Activated CD8-positive, alpha-beta T cell treated with anti-CD3 and anti-CD28 coated beads for 36 hours (primary cell): Measurements from ENCODE around the gene PLA1A. TPM values are rescaled to one million over a fixed set of nuclear protein-coding genes. Genes with fewer than 3 reads are reported as not detected.
A peak's percentile ranks its signal among the peaks of the same experiment; 100 is the strongest.

Source experiments
- ATAC-seq: fragments of 200-7000 bp; cut with Tn5 transposase; one replicate; pipeline ENCODE4 v1.10.0; 2021; ENCODE audit warnings: mild to moderate bottlenecking, moderate library complexity
- CTCF ChIA-PET: fragments of 350-600 bp; sonication (Branson Sonifier 250); formaldehyde crosslinking; loops from one replicate; lab custom pipeline; 2021; ENCODE audit warnings: antibody characterized with exemption; lab: Charles Lee
- POLR2A ChIA-PET: fragments of 350-600 bp; sonication (Branson Sonifier 250); formaldehyde crosslinking; loops from one replicate; lab custom pipeline; 2021; ENCODE audit warnings: antibody characterized with exemption; lab: Charles Lee
- DNase-seq: peaks from one replicate; pipeline ENCODE4 v3.0.0-alpha.2; 2020
- H3K27ac Mint-ChIP-seq: one replicate; pipeline ENCODE4 v1.8.0; 2021; ENCODE audit warnings: mild to moderate bottlenecking, mixed read lengths
- H3K27me3 Mint-ChIP-seq: one replicate; pipeline ENCODE4 v1.8.0; 2021; ENCODE audit warnings: mixed read lengths
- H3K36me3 Mint-ChIP-seq: one replicate; pipeline ENCODE4 v1.8.0; 2021; ENCODE audit warnings: low read depth, mixed read lengths
- H3K4me1 Mint-ChIP-seq: one replicate; pipeline ENCODE4 v1.8.0; 2021; ENCODE audit warnings: low read depth, mixed read lengths
- H3K4me3 Mint-ChIP-seq: one replicate; pipeline ENCODE4 v1.8.0; 2021; ENCODE audit warnings: mild to moderate bottlenecking, moderate library complexity, mixed read lengths
- H3K9me3 Mint-ChIP-seq: one replicate; pipeline ENCODE4 v1.8.0; 2021; ENCODE audit warnings: mixed read lengths
- intact Hi-C: fragments of 100-400 bp; cut with micrococcal nuclease; formaldehyde crosslinking; loops from one replicate; pipeline ENCODE4 v1.10.0; 2022
- total RNA-seq, 2 experiments: library from RNA; stranded (reverse); gene quantifications; one replicate each; pipeline ENCODE4 v1.2.3, GENCODE V29; 2021
- TF ChIP-seq, protein P1 (sequence below): fragments of 200-600 bp; IDR thresholded peaks from one replicate; pipeline ENCODE4 v1.8.0; 2022; ENCODE audit warnings: antibody characterized with exemption, mild to moderate bottlenecking

The PLA1A gene
- total RNA-seq, 2 experiments from 2014 or later: not detected

DNA sequence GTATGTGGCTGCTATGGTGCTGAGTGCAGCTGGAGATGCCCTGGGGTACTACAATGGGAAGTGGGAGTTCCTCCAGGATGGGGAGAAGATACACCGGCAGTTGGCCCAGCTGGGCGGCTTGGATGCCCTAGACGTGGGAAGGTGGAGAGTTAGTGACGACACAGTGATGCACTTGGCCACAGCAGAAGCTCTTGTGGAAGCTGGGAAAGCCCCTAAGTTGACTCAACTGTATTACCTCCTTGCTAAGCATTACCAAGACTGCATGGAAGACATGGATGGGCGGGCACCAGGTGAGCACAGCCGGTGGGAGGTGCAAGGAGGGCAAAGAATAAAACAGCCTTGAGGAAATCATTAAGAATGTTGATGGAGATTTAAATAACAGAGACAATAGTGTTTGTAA, 15.5 kb upstream of the PLA1A start:
- H3K27me3 Mint-ChIP-seq: peaks cover 17% of the 10 kb centered on the region
- no peak overlapping the region for H3K27ac Mint-ChIP-seq
- H3K4me3 Mint-ChIP-seq: no peak overlapping the region
- no peaks in the 10 kb centered on the region for H3K9me3 Mint-ChIP-seq
- peaks cover 28% of the 10 kb centered on the region for H3K4me1 Mint-ChIP-seq
- H3K36me3 Mint-ChIP-seq: no peaks in the 10 kb centered on the region
- ChIA-PET CTCF (interaction anchor here (1.0 to 3.3 kb wide), 3 partner anchors 19 to 99 kb away, joined by 3 to 12 read pairs (median 4); partner anchors contain the start of gene CD80), POLR2A (interaction anchor here (1.0 to 1.2 kb wide), 2 partner anchors 13 to 18 kb away, joined by 3 read pairs; no protein-coding TSS in a partner anchor)
- ATAC-seq (peak; percentile 64), DNase-seq (peak; percentile 56)
- TF ChIP-seq, protein P1, sequence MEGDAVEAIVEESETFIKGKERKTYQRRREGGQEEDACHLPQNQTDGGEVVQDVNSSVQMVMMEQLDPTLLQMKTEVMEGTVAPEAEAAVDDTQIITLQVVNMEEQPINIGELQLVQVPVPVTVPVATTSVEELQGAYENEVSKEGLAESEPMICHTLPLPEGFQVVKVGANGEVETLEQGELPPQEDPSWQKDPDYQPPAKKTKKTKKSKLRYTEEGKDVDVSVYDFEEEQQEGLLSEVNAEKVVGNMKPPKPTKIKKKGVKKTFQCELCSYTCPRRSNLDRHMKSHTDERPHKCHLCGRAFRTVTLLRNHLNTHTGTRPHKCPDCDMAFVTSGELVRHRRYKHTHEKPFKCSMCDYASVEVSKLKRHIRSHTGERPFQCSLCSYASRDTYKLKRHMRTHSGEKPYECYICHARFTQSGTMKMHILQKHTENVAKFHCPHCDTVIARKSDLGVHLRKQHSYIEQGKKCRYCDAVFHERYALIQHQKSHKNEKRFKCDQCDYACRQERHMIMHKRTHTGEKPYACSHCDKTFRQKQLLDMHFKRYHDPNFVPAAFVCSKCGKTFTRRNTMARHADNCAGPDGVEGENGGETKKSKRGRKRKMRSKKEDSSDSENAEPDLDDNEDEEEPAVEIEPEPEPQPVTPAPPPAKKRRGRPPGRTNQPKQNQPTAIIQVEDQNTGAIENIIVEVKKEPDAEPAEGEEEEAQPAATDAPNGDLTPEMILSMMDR: no peak
- intact Hi-C loops: no loop called here

DNA sequence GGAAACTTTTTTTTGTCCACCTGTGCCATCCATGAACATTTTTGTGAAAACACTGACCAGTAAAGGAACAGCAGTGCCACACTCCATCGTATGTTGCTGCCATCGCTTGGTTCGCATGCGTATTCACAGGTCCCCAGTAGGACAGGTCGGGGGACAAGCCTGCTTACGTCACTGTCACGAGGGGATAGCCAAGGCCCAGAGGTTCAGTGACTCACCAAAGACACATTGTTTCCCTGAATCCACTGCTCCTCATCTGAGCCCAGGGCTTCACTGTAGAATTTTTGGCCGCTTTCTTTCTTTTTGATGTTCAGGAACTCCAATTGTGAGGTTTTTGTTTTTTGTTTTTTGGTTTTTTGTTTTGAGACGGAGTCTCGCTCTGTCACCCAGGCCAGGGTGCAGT, 12.5 kb upstream of the PLA1A start:
- Mint-ChIP-seq H3K9me3 (peaks cover 6% of the 10 kb centered on the region), H3K27me3 (peaks cover 15% of the 10 kb centered on the region), H3K36me3 (peaks cover 7% of the 10 kb centered on the region), H3K27ac (no peak overlapping the region), H3K4me1 (peaks cover 40% of the 10 kb centered on the region), H3K4me3 (no peak overlapping the region)
- POLR2A ChIA-PET: interaction anchor here (0.6 kb wide), 1 partner anchor 69 kb away, joined by 3 read pairs; no protein-coding TSS in a partner anchor
- ATAC-seq (no peak), DNase-seq (no peak)
- intact Hi-C loops: no loop called here
- TF ChIP-seq, protein P1: no peak
- CTCF ChIA-PET: interaction anchor here (1.0 kb wide), 1 partner anchor 9 kb away, joined by 3 read pairs; no protein-coding TSS in a partner anchor

DNA sequence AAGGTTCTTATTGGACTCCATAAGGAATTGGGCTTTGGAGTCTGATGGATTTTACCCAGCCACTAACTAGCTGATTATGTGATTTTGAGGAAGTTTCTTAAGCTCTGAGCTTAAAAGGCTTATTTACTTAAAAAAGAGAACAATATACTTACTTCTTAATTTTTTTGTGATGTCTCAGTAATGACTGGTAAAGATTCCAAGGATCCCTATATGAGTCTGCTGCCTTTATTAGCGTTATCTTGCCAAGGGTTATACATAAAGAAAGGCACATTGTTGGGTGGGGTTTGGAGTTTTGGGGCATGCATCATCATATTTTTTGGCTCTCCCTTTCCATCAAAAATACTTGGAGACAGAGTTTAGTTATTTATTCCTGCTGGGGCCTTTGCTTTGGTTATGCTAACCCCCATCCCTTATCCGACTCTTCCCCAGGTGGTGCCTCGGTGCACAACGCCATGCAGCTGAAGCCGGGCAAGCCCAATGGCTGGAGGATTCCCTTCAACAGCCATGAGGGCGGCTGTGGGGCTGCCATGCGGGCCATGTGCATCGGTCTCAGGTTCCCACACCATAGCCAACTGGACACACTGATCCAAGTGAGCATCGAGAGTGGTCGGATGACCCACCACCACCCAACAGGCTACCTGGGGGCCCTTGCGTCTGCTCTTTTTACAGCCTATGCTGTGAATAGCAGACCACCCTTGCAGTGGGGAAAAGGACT, 11.7 kb upstream of the PLA1A start:
- Mint-ChIP-seq H3K27ac (no peak overlapping the region), H3K4me3 (no peak overlapping the region), H3K27me3 (peaks cover 17% of the 10 kb centered on the region), H3K36me3 (peaks cover 9% of the 10 kb centered on the region), H3K4me1 (peaks cover 40% of the 10 kb centered on the region), H3K9me3 (peaks cover 8% of the 10 kb centered on the region)
- CTCF ChIA-PET: interaction anchor here (1.3 kb wide), 1 partner anchor 95 kb away, joined by 3 read pairs; no protein-coding TSS in a partner anchor
- ATAC-seq (no peak), DNase-seq (no peak)
- TF ChIP-seq, protein P1: no peak
- intact Hi-C loops: no loop called here
- POLR2A ChIA-PET: no interaction called here

DNA sequence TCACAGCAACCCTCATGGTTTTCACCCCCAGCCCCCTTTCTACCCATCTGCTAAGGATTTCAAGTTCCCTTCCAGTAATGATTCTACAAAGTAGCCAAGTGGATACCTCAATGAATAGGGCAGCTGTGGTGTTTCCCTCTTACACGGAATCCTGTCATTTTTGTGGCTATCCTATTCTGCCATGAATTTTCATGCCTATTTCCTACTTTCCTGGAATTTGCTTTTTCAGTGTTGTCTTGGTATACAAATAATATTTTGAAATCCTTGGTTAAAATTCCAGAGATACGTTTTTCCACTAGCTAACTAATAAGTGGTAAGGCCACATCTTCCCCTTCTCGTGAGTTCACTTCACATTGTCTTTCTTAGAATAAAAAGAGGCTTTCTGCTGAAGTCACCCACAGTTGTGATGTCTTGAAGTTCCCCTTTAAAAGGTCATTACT, 10.9 kb upstream of the PLA1A start:
- intact Hi-C loops: no loop called here
- H3K36me3 Mint-ChIP-seq: peaks cover 9% of the 10 kb centered on the region
- ChIA-PET POLR2A (no interaction called here), CTCF (interaction anchor here (1.3 kb wide), 1 partner anchor 94 kb away, joined by 3 read pairs; no protein-coding TSS in a partner anchor)
- H3K27ac Mint-ChIP-seq: peak overlapping the region; percentile 26
- H3K4me1 Mint-ChIP-seq: peaks cover 35% of the 10 kb centered on the region
- peaks cover 8% of the 10 kb centered on the region for H3K9me3 Mint-ChIP-seq
- peaks cover 14% of the 10 kb centered on the region for H3K27me3 Mint-ChIP-seq
- TF ChIP-seq, protein P1: no peak
- no peak overlapping the region for H3K4me3 Mint-ChIP-seq
- peak; percentile 50 for ATAC-seq
- no peak for DNase-seq

DNA sequence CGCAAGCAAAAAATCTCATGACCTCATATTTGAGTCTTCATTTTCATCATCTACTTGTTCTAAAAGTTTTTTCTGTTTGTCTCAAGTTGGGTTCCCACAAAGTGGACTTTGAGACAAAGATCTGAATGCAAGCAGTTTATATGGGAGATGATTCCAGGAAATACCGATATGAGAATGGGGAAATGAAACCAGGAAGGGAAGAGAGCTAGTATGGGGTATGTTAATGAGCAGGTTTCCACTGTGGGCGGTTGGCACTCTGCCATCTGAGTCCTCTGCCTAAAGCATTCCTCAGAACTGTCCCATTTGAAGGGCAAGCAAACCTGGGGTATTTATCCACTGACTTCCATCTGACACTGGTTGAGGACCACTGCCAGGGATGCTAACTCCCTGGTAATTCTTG, 9.6 kb upstream of the PLA1A start:
- POLR2A ChIA-PET: no interaction called here
- CTCF ChIA-PET: interaction anchor here (0.8 to 1.2 kb wide), 2 partner anchors 39 to 347 kb away, joined by 3 read pairs; no protein-coding TSS in a partner anchor

More for the DNA sequence above, 9.6 kb upstream of the PLA1A start:
- peak; percentile 59 for DNase-seq
- Mint-ChIP-seq H3K4me1 (peaks cover 29% of the 10 kb centered on the region), H3K4me3 (no peak overlapping the region), H3K27me3 (peaks cover 16% of the 10 kb centered on the region), H3K9me3 (peaks cover 8% of the 10 kb centered on the region), H3K36me3 (peaks cover 9% of the 10 kb centered on the region), H3K27ac (peak overlapping the region; percentile 80)
- ATAC-seq: peak; percentile 46
- intact Hi-C loops: no loop called here
- TF ChIP-seq, protein P1: no peak
